Epithelial cell of esophagus (primary cell): ENCODE measurements around the gene MRPL39.

Experiments
- DNase-seq: peaks from one replicate; pipeline ENCODE4 v3.0.0; 2010; ENCODE audit warnings: low read depth
- H3K4me3 ChIP-seq: 2 replicates; pipeline ENCODE4 v1.5.1; 2011; ENCODE audit warnings: mild to moderate bottlenecking, low read length, control low read depth
- TF ChIP-seq, protein P1 (sequence below): IDR thresholded peaks from 2 replicates; pipeline ENCODE4 v1.5.1; 2011; ENCODE audit warnings: low read depth, mild to moderate bottlenecking, low read length, control low read depth, inconsistent platforms; ENCODE audit not compliant: insufficient read depth; ENCODE audit errors: missing control alignments

Gene MRPL39

DNA sequence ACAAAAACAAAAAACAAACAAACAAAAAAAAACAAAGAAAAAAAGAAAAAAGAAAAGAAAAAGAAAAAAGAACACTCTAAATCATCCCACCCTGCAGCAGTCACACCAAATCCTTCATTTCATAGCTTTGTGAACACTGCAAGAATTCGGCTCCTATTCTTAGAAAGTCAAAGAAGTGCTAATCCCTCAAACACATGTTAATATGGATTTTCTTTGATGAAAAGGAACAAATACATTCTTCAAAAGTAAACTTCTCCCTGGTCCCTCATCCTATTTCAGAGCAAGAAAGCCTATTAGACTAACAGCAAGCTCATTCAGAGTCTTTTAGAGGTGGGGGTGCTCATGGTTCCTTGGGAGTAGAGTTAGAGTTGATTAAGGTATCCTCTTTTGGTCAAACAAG lies 7.2 kb upstream of the MRPL39 start:
- TF ChIP-seq, protein P1, sequence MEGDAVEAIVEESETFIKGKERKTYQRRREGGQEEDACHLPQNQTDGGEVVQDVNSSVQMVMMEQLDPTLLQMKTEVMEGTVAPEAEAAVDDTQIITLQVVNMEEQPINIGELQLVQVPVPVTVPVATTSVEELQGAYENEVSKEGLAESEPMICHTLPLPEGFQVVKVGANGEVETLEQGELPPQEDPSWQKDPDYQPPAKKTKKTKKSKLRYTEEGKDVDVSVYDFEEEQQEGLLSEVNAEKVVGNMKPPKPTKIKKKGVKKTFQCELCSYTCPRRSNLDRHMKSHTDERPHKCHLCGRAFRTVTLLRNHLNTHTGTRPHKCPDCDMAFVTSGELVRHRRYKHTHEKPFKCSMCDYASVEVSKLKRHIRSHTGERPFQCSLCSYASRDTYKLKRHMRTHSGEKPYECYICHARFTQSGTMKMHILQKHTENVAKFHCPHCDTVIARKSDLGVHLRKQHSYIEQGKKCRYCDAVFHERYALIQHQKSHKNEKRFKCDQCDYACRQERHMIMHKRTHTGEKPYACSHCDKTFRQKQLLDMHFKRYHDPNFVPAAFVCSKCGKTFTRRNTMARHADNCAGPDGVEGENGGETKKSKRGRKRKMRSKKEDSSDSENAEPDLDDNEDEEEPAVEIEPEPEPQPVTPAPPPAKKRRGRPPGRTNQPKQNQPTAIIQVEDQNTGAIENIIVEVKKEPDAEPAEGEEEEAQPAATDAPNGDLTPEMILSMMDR = no peak
- H3K4me3 ChIP-seq = no peak overlapping the region
- no peak for DNase-seq

DNA sequence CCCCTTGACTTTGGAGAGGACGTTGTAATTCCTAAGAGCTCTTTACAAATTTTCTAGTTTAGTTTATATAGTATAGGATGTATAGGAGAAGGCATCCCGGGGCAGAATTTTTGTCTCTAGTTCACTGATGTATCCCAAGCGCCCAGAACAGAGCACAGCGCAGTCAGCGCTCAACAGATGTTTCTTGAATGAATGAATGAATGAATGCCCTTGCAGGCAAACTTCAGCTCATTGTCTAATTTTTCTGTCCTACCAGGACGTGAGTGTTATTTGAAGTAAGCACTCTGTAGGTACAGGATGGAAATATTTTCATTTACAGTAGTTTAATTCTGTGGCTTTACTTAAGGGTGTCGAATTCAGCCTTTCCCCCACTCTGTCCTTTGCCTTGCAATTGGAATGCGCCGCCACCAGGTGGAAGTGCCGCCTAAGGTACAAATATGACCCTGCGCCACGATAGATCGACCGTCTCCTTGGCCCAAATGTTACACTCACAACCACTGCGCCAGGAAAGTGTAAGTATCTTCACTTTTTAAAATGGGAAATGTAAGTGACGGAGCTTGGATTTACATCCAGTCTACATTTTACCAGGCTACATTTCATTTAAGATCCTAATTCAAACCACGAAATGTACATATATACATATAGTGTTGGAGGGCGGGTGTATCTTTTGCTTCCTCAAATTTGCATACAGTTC lies 910 bp upstream of the MRPL39 start:
- peak; percentile 86 for DNase-seq
- TF ChIP-seq, protein P1 = peak; percentile 94
- peak overlapping the region; percentile 89 for H3K4me3 ChIP-seq

DNA sequence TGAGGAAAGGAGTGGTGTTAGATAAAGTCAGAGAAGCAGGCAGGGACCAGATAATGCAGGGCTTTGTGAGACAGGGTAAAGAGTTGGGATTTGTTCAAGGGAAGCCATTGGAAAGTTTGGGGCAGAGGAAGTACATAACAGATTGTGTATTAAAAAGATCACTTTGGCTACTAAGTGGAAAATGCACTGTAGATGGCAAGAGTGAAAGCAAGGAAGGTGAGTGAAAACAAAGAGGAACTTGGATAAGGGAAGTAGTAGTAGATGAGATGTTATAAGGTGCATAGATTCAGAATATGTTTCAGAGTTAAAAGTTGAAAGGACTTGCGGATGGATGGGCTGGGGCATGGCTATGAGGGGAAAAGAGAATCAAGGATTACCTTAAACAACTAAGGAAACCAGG lies 17.4 kb downstream of the MRPL39 start:
- TF ChIP-seq, protein P1 = no peak
- H3K4me3 ChIP-seq = no peak overlapping the region
- no peak for DNase-seq

DNA sequence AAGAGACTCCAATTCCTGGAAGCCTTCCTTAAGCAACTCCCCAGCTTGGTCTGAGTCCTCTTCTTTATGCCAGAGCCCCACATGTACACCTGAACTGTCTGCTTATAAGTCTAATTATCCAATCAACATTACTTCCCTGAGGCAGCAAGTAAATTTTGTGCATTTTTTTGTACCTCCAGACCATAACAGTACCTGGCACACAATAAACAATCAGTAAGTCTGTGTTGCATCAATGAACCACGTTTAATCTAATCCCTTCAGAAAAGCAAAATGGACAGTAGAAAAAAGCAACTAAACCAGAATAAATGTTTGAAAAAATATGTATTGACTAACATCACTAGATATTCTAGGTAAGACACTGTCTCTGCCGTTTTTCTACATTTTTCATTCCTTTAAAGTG lies 20.5 kb downstream of the MRPL39 start:
- TF ChIP-seq, protein P1 = no peak
- DNase-seq = no peak
- H3K4me3 ChIP-seq = no peak overlapping the region

DNA sequence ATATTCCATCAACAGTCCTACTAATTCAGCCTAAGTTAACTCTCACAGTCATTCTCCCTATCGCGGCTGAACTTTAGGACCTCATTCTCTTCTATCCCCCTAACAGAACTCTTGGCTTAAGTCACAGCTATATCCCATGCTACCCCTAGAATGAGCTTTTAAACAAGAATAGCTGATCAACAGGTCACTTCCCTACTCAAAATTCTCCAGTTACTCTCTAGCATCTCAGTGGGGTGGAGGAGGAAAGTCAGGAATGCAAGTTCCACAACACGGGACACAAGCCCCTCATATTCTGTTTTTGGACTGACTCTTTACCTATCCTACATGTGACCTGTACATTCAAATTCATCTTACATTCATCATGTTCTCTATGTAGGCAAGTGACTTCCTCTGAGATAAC lies 21.0 kb downstream of the MRPL39 start:
- DNase-seq = no peak
- TF ChIP-seq, protein P1 = no peak
- no peak overlapping the region for H3K4me3 ChIP-seq

DNA sequence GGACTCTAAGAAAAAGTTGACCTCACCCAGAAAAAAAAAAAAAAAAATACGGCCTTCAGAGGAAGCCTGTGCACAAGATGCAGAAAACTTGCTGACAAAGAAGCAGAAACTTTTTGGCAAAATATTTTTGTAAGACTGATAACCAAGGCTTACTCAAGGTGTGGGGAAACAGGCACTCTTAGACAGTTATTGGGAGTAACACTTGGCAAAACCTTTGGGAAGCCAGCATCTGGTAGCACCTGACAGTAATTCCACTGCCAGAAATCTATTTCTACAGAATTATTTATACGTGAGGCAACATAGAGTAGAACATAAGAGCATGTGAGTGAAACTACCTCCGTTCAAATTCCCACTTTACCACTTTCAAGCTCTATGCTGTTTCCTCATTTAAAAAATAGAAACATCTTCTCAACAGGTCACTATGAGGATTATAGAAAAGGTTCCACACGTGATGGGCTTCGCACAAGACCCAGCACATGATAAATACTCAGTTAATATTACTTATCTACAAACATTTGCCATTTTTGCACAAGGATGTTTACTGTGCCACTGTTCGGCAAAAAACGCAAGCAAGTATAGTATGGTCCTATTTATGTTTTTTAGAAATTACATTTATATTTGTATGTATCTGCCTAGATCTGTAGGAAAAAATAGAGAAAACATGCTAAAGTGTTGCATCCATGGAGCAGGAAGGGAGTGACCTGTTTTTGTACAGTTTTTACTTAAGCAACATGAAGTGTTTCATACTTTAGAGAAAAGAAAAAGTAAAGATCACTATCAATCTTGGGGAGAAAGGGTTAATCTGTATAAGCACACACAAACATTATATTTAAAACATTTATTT lies 22.2 kb downstream of the MRPL39 start:
- H3K4me3 ChIP-seq = no peak overlapping the region
- no peak for DNase-seq
- TF ChIP-seq, protein P1 = no peak
